Measurements from ENCODE around the gene USP54. TPM values are rescaled to one million over a fixed set of nuclear protein-coding genes. Genes with fewer than 3 reads are reported as not detected.
"Not testable (repeated sequence)": the region's sequence is repeated elsewhere in the genome, so short reads cannot be mapped to it uniquely, and the experiment has no call there.

USP54 gene
- total and polyA plus RNA-seq, 2 donors (not counting 1 experiment from before 2014, with no cell fraction given) = 7.8 to 9.9 TPM

GRCh38 chr10:73576890-73577591 is 14.1 kb downstream of the USP54 start:
- no peak overlapping the region for H2AFZ ChIP-seq (ENCODE audit: low read length)
- DNase-seq (ENCODE audit: low read depth in 2 of 2) = peak; percentile 31 to 48
- H3K4me2 ChIP-seq (ENCODE audit: extremely low read depth, insufficient read depth, low read length) = no peak overlapping the region

GRCh38 chr10:73576178-73576889 is 14.8 kb downstream of the USP54 start:
- Histone ChIP-seq H3K79me2 (ENCODE audit: control insufficient read depth, insufficient read depth, low read length) (no peaks in the 10 kb centered on the region), H2AFZ (ENCODE audit: low read length) (no peak overlapping the region), H3K9ac (ENCODE audit: insufficient read depth, low read length) (no peak overlapping the region), H3K4me3 (replicated peaks in 1 of 4; ENCODE audit: control extremely low read depth in 1 of 4, insufficient read depth in 1 of 4, low read depth in 3 of 4, low read length in 4 of 4) (peak overlapping the region in 1 of 4 experiments; percentile 43), H3K4me2 (ENCODE audit: extremely low read depth, insufficient read depth, low read length) (no peak overlapping the region), H3K27ac (ENCODE audit: insufficient read depth, low read length) (no peak overlapping the region), H4K20me1 (ENCODE audit: control insufficient read depth, extremely low read depth, insufficient read depth, low read length) (no peaks in the 10 kb centered on the region), H3K9me3 (ENCODE audit: control insufficient read depth, insufficient read depth, low read depth, low read length) (no peaks in the 10 kb centered on the region), H3K4me1 (ENCODE audit: control insufficient read depth, extremely low read depth, insufficient read depth, low read length) (no peaks in the 10 kb centered on the region), H3K36me3 (ENCODE audit: control insufficient read depth, insufficient read depth, low read length) (no peaks in the 10 kb centered on the region), H3K27me3 (ENCODE audit: control insufficient read depth, insufficient read depth, low read length) (no peaks in the 10 kb centered on the region)
- TF ChIP-seq EZH2 (IDR thresholded peaks at IDR 0.05; ENCODE audit: low read length, missing control alignments) (no peak), CTCF (conservative IDR thresholded peaks at IDR 0.05 in 1 of 2, IDR thresholded peaks at IDR 0.05 in 1 of 2; ENCODE audit: low read depth in 1 of 2, low read length in 2 of 2) (no peak)
- DNase-seq (ENCODE audit: low read depth in 2 of 2) = peak; percentile 83 to 96

More at GRCh38 chr10:73576890-73577591, 14.1 kb downstream of the USP54 start:
- H3K27ac ChIP-seq (ENCODE audit: insufficient read depth, low read length) = no peak overlapping the region
- no peak for TF ChIP-seq EZH2 (IDR thresholded peaks at IDR 0.05; ENCODE audit: low read length, missing control alignments)
- H3K4me3 ChIP-seq (replicated peaks in 1 of 4; ENCODE audit: control extremely low read depth in 1 of 4, insufficient read depth in 1 of 4, low read depth in 3 of 4, low read length in 4 of 4) = no peak overlapping the region
- H3K79me2 ChIP-seq (ENCODE audit: control insufficient read depth, insufficient read depth, low read length) = no peaks in the 10 kb centered on the region
- H3K4me1 ChIP-seq (ENCODE audit: control insufficient read depth, extremely low read depth, insufficient read depth, low read length) = no peaks in the 10 kb centered on the region
- H4K20me1 ChIP-seq (ENCODE audit: control insufficient read depth, extremely low read depth, insufficient read depth, low read length) = no peaks in the 10 kb centered on the region
- H3K9ac ChIP-seq (ENCODE audit: insufficient read depth, low read length) = no peak overlapping the region
- no peaks in the 10 kb centered on the region for H3K36me3 ChIP-seq (ENCODE audit: control insufficient read depth, insufficient read depth, low read length)
- no peaks in the 10 kb centered on the region for H3K27me3 ChIP-seq (ENCODE audit: control insufficient read depth, insufficient read depth, low read length)
- no peaks in the 10 kb centered on the region for H3K9me3 ChIP-seq (ENCODE audit: control insufficient read depth, insufficient read depth, low read depth, low read length)

GRCh38 chr10:73567025-73567424 is 24.1 kb downstream of the USP54 start:
- H3K4me2 ChIP-seq (ENCODE audit: extremely low read depth, insufficient read depth, low read length); H2AFZ ChIP-seq (ENCODE audit: low read length); H3K36me3 ChIP-seq (ENCODE audit: control insufficient read depth, insufficient read depth, low read length); H3K27me3 ChIP-seq (ENCODE audit: control insufficient read depth, insufficient read depth, low read length); H3K4me1 ChIP-seq (ENCODE audit: control insufficient read depth, extremely low read depth, insufficient read depth, low read length); H4K20me1 ChIP-seq (ENCODE audit: control insufficient read depth, extremely low read depth, insufficient read depth, low read length); H3K27ac ChIP-seq (ENCODE audit: insufficient read depth, low read length); H3K79me2 ChIP-seq (ENCODE audit: control insufficient read depth, insufficient read depth, low read length); H3K9me3 ChIP-seq (ENCODE audit: control insufficient read depth, insufficient read depth, low read depth, low read length); H3K9ac ChIP-seq (ENCODE audit: insufficient read depth, low read length); H3K4me3 ChIP-seq (replicated peaks in 1 of 4; ENCODE audit: control extremely low read depth in 1 of 4, insufficient read depth in 1 of 4, low read depth in 3 of 4, low read length in 4 of 4): not testable (repeated sequence)
- DNase-seq (ENCODE audit: low read depth in 2 of 2) = peak in 1 of 2 donors; percentile 7

- H3K27ac ChIP-seq (ENCODE audit: insufficient read depth, low read length) = no peak overlapping the region
- no peak for DNase-seq (ENCODE audit: low read depth in 2 of 2)
- no peaks in the 10 kb centered on the region for H3K9me3 ChIP-seq (ENCODE audit: control insufficient read depth, insufficient read depth, low read depth, low read length)
- no peak overlapping the region for H3K4me3 ChIP-seq (replicated peaks in 1 of 4; ENCODE audit: control extremely low read depth in 1 of 4, insufficient read depth in 1 of 4, low read depth in 3 of 4, low read length in 4 of 4)
- no peaks in the 10 kb centered on the region for H4K20me1 ChIP-seq (ENCODE audit: control insufficient read depth, extremely low read depth, insufficient read depth, low read length)
- H3K79me2 ChIP-seq (ENCODE audit: control insufficient read depth, insufficient read depth, low read length) = no peaks in the 10 kb centered on the region
- H2AFZ ChIP-seq (ENCODE audit: low read length) = no peak overlapping the region
- no peak for TF ChIP-seq CTCF (conservative IDR thresholded peaks at IDR 0.05 in 1 of 2, IDR thresholded peaks at IDR 0.05 in 1 of 2; ENCODE audit: low read depth in 1 of 2, low read length in 2 of 2)
- no peak for TF ChIP-seq EZH2 (IDR thresholded peaks at IDR 0.05; ENCODE audit: low read length, missing control alignments)
- H3K27me3 ChIP-seq (ENCODE audit: control insufficient read depth, insufficient read depth, low read length) = no peaks in the 10 kb centered on the region
- H3K4me2 ChIP-seq (ENCODE audit: extremely low read depth, insufficient read depth, low read length) = no peak overlapping the region
- no peaks in the 10 kb centered on the region for H3K4me1 ChIP-seq (ENCODE audit: control insufficient read depth, extremely low read depth, insufficient read depth, low read length)
- H3K36me3 ChIP-seq (ENCODE audit: control insufficient read depth, insufficient read depth, low read length) = no peaks in the 10 kb centered on the region
- H3K9ac ChIP-seq (ENCODE audit: insufficient read depth, low read length) = no peak overlapping the region
Observed at GRCh38 chr10:73561192-73561591, 29.9 kb downstream of the USP54 start.
